Stimulated activated CD8-positive, alpha-beta memory T cell treated with anti-CD3 and anti-CD28 coated beads, Interleukin-12 subunit alpha, Interleukin-12 subunit beta, amount 100 ng/mL, for 1 hour (primary cell): ENCODE results near the gene QSOX1.
A peak's percentile ranks its signal among the peaks of the same experiment; 100 is the strongest.
"Not testable (repeated sequence)": the region's sequence is repeated elsewhere in the genome, so short reads cannot be mapped to it uniquely, and the experiment has no call there.

Experiments used
- DNase-seq: peaks from one replicate; pipeline ENCODE4 v3.0.0-alpha.2; 2020; ENCODE audit warnings: low read depth

Gene QSOX1, protein sequence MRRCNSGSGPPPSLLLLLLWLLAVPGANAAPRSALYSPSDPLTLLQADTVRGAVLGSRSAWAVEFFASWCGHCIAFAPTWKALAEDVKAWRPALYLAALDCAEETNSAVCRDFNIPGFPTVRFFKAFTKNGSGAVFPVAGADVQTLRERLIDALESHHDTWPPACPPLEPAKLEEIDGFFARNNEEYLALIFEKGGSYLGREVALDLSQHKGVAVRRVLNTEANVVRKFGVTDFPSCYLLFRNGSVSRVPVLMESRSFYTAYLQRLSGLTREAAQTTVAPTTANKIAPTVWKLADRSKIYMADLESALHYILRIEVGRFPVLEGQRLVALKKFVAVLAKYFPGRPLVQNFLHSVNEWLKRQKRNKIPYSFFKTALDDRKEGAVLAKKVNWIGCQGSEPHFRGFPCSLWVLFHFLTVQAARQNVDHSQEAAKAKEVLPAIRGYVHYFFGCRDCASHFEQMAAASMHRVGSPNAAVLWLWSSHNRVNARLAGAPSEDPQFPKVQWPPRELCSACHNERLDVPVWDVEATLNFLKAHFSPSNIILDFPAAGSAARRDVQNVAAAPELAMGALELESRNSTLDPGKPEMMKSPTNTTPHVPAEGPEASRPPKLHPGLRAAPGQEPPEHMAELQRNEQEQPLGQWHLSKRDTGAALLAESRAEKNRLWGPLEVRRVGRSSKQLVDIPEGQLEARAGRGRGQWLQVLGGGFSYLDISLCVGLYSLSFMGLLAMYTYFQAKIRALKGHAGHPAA

GRCh38 chr1:180154325-180155181, at the start of gene QSOX1:
TSS of gene QSOX1 (plus strand) at chr1:180154869. CDS start at chr1:180154908, 39 bp downstream.
- peak; percentile 73 for DNase-seq

DNA sequence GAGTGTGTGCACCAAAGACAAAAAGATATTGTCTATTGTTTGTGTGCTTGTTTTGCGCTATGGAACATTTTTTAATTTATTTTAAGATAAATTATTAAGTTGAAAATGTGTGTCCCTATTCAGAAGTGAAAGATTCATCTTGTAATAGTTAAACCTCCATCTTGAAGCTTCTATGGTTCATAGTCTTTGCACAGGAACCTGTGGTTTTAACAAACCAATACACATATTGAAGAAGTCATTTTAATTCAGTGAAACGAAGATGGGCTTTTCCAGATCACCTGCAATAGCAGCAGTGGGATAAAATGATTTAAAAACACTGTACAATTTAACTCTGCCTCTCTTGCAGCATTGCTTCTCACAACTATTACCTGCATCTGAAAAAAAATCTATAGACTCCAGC, 42.6 kb upstream of the QSOX1 start:
- no peak for DNase-seq

DNA sequence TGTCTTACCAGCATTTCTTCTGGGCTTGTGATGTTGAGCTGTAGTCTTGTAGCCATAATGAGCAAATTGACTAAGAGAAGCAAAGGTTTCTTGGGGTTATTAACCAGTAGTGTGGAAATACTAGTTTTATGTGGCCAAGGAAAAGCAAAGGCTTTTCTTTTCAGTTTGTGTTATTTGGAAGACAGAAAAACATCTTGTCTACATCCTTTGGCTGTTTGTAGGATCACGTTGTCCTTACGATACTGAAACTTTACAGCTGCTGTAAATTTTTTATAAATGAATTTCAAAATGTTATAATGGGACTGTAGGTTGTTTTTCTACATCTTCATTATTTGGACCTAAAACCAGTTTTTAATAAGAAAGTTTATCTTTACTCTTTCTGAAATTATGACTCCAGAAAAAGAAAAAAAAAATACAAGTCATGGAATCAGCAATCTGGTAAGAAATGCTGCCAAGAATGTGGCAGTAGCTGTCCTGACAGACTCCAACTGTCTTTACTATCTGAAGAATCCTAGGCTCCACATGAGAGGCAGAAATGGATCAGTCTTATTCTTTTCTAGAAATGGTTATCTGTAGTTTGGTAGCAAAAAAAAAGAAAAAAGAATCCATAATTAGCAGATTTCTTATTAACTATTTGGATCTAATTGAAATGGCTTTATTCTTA, 41.6 kb upstream of the QSOX1 start:
- DNase-seq, result no peak

DNA sequence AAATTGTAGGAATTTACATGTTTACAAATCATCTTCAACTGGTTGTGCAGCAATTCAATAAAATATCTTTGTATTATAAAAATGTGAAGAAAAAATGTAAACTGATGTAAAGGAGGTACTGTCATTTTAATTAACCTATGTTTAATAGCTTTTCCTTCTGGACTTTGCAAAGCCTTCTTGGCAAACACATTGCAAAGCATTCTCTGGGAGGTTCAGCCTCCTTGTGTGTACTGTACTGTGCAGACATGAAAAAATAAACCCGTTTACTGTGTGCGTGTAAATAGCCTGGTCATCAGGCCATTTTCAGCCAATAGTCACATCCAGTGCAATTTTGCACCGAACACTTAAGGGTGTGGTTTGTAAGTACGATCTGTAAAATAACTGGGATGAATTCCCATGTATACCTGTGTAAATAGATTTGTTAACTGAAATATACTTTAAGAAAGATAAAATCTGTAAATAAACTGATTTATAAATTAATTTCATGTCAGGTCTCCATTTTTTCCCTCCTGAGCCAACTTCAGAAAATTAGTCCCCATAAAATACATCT, 40.2 kb upstream of the QSOX1 start:
- DNase-seq, result no peak

DNA sequence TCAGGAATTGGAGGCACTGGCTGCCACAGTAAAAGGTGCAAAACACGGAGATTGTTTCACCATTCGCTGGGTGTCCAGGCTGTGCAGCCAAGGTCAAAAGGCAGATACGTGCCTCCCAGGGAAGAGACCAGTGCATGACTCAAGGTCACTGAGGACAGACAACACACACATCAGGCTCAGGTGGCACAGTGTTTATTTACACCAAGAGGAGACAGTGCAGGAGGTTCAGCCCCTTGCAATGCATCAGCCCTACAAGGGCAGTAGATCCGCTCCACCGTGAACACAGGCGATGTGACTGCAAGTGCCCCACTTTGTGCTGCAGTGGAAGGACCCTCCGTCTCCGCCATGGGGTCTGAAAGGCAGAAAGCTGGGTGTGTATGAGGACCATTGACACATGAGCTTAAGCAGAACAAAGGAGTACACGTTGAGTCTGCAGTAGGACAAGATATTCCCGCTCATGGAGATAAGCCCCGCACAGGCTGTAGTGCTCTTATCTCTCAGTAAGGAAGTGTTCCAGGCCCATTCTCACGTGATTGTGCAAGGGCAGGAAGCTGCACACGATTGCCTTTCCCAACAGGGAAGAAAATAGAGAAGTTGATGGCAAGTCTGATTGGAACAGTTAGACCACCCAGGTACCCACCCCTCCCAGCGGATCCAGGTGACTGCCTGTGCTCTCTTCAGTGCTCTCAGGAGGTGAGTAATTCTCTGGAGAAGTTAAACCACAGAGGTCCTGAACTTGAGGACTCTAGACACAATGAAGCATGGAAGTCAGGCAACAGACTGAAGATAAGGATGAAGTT, 37.5 kb upstream of the QSOX1 start:
- DNase-seq, result no peak

DNA sequence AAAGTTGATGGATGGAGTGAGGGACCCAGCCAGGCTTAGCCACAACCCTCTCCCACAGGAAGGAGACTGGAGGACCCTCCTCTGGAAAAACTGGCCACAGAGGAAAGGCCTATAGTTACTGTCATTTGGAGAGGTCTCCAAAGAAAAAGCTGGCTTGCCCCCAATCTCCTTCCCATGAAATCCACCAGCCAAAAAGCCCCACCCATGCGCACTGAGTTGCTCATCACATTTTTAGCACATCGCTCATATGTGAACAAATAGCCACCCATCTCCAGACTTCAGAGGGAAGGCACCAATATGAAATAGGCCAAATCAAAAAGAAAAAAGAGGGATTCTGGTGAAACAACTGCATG, 36.9 kb upstream of the QSOX1 start:
- DNase-seq, result no peak

DNA sequence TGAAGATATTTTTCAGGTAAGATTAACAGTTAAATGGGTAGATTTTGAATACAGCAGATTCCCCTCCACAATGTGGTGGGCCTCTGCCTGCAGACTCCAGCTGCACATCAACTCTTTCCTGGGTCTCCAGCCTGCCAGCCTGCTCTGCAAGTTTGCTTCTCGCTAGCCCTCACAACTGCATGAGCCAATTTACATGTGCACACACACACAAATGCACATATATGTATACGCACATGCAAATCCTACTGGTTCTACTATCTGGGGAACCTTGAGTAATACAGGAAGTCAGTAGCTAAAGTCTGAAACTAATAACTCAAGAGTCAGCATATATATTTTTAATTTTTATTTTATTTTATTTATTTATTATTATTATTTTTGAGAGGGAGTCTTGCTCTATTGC, 34.8 kb upstream of the QSOX1 start:
- DNase-seq, result no peak

- DNase-seq, result no peak
Measured at GRCh38 chr1:180123463-180123936, 31.2 kb upstream of the QSOX1 start.

- no peak for DNase-seq
Measured at GRCh38 chr1:180130651-180131050, 24.0 kb upstream of the QSOX1 start.

GRCh38 chr1:180131510-180131909, 23.2 kb upstream of the QSOX1 start:
- DNase-seq, result no peak

- DNase-seq, result no peak
Measured at GRCh38 chr1:180133193-180133592, 21.5 kb upstream of the QSOX1 start.

DNA sequence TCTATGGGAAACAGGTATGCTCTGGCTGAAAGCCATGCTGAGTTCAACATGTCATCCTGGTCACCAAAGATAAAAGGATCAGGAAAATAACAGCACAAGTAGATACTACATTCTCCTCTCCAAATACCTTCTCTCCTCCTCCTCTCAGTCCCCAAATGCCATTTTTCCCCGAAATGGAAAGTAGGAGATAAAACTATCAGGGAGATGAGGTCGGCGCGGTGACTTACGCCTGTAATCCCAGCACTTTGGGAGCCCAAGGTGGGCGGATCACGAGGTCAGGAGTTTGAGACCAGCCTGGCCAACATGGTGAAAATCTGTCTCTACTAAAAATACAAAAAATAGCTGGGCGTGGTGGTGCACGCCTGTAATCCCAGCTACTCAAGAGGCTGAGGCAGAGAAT, 21.0 kb upstream of the QSOX1 start:
- not testable (repeated sequence) for DNase-seq

DNA sequence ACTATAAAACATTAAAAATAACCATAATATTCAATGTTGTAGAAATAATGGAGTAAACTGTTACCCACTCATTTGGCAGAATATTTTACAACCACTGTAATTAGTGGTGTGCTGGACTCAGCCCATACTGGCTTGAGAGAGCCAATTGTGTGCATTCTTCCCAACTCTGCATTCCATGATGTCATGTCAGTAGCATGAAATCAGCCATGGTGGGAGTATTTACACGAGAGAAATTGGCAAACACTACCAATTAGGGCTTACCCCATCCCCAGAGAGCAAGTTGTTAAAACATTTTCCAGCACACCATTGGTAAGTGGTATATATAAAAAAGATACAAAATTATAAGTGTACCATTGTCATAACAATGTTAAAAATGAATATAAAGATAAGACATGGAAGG, 19.1 kb upstream of the QSOX1 start:
- DNase-seq, result no peak

GRCh38 chr1:180136331-180136967, 18.2 kb upstream of the QSOX1 start:
- DNase-seq, result no peak

- no peak for DNase-seq
Measured at GRCh38 chr1:180136968-180137356, 17.7 kb upstream of the QSOX1 start.

DNA sequence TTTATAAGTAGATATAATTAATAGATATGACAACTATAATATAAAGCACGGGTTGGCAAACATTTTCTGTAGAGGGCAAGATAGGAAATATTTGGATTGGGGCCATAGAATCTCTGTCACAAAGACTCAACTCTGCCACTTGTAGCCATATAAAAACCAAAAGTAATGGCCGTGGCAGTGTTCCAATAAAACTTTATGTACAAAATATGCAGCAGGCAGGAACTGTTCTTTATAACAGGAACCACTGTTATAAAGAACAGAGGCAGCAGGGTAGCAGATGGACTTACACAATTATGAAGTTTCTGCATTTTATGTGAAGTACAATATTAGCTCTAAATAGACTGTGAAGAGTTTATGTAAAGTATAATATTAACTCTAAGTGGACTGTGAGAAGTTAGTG, 16.9 kb upstream of the QSOX1 start:
- no peak for DNase-seq

DNA sequence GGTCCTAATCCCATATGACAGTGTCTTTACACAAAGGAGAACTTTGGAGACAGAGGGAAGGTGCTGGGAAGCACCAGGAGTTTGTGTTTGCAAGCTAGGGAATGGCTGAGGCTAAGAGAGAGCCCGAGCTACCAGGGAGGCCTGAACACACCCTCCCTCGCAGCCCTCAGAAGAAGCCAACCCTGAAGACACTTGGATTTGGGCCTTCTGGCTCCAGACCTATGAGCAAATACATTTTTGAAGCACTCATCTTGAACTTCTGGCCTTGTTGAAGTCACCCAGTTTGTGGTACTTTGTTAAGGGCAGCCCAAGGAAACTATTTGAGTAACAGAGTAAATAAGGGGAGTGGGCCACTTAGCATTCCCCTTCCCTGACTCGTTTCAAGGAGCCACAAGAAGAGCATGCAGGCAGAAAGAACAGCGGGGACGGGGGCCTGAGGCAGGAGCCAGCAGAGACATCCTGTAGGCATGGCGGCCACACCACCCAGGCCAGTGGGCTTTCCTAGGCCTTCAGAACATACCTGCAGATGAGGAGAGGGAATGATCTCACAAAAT, 13.2 kb upstream of the QSOX1 start:
- DNase-seq, result no peak

DNA sequence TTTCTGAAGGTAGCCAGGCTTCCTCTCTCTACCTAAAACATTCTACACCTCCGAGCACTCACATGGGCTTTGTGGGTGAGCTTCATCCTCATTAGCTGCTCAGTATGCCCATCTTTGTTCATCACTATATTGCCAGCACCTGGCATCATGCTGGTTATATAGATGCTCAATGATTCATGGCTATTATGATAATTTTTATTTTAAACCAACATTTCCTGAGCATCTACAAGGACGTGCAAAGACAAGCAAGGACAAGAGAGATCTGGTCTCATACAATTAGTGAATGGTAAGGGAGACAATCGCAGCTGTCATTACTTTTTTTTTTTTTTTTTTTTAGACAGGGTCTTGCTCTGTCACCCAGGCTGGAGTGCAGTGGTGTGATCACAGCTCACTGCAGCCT, 11.3 kb upstream of the QSOX1 start:
- no peak for DNase-seq

DNA sequence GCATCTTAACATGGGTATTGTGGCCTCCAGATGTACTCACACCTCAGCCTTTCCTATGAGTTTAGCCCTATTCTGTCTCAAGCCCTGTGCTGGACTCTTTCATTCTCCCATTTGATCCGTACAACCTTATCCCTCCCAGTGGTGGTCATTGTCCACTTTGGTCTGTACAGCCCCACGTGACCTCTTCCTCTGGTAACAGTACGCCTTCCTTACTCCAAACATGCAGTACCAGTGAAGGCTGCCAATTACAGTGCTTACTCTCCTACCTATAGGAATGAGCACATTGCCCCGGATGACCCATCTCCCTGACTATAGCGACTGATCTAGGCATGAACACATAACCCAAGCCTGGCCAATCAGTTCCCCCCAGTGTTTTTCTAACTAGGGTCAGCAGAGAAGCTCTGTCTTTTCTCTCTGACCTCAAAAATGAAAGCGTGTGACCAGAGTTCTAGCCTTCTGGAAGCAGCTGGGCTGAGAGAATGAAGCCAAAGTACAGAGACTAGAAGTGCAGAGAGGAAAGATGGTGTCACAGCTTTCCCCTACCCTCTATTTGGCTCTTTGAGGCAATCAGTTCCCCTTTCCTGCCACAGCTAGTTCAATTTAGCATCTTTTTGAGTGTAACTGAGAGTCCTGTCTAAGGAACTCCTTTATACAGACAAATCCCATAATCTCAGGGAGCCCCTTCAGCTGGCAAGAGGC, 9.9 kb upstream of the QSOX1 start:
- no peak for DNase-seq
